Mesodermal cell (in vitro differentiated cells): ENCODE results near the gene FAM240A. TPM values are rescaled to one million over a fixed set of nuclear protein-coding genes. Genes with fewer than 3 reads are reported as not detected.

Experiments
- H3K27ac ChIP-seq: 2 replicates; pipeline ENCODE4 v1.7.0; 2013; ENCODE audit warnings: mild to moderate bottlenecking, low read depth, low read length, moderate library complexity; ENCODE audit not compliant: severe bottlenecking
- H3K36me3 ChIP-seq: 2 replicates; pipeline ENCODE4 v1.7.1; 2013; ENCODE audit warnings: mild to moderate bottlenecking, low read length, moderate library complexity; ENCODE audit not compliant: control insufficient read depth, insufficient read depth
- H3K4me1 ChIP-seq: one replicate; pipeline ENCODE4 v1.7.1; 2013; ENCODE audit warnings: mild to moderate bottlenecking, low read length; ENCODE audit not compliant: insufficient read depth, control insufficient read depth, poor library complexity, severe bottlenecking
- H3K4me3 ChIP-seq: 2 replicates; pipeline ENCODE4 v1.7.0; 2013; ENCODE audit warnings: low read length, control low read depth, mild to moderate bottlenecking; ENCODE audit not compliant: insufficient read depth, poor library complexity, severe bottlenecking; ENCODE audit errors: extremely low read depth
- H3K9me3 ChIP-seq: 2 replicates; pipeline ENCODE4 v1.7.1; 2013; ENCODE audit warnings: mild to moderate bottlenecking, low read length, moderate library complexity; ENCODE audit not compliant: control insufficient read depth
- WGBS, 2 experiments: methylation state at CpG; one replicate each; pipeline ENCODE4 v1.1.5; 2013; ENCODE audit warnings: missing lambda C conversion rate in 2 of 2; ENCODE audit not compliant: insufficient coverage in 2 of 2; 5-methylcytosine and 5-hydroxymethylcytosine counted together
- polyA plus RNA-seq, 2 experiments: library from polyadenylated mRNA; stranded (reverse); fragments of 50-300 nt; gene quantifications; one replicate each; pipeline ENCODE4 v1.2.3, GENCODE V29; 2013

The FAM240A gene
- polyA plus RNA-seq (2013, experiment 1 of 2) = not detected
- not detected for polyA plus RNA-seq (2013, experiment 2 of 2)

DNA sequence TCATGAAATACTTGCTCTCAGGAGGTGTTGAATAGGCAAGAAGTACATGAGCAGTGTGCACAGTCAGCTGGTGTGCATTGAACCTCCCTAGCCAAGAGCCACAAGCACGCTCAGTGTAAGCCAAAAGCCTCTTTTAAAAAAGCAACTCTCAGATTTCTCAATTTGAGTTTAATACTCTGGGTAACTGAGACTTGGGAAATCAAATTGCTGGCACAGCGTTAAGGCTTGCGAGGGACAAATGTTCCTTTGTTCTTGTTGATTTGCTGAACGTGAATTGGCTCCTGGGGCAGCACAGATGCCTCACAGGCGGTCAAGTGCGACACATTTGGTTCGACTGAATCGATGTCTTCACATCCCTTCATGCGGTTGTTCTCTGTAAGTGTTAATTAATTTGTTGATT lies at the start of gene FAM240A:
TSS of gene FAM240A (plus strand) at position 202 of the 400 bp plus-strand sequence. CDS start at position 361, 159 bp downstream.
- H3K27ac ChIP-seq = no peak within 1 kb of the TSS
- H3K4me3 ChIP-seq = no peak within 1 kb of the TSS
- WGBS, 2 experiments = 68 to 81% methylated on average over 7 to 8 of the region's 9 CpGs
- no peaks in the 10 kb centered on the region for H3K9me3 ChIP-seq
- H3K4me1 ChIP-seq = no peaks in the 10 kb centered on the region
- H3K36me3 ChIP-seq = no peaks in the 10 kb centered on the region

DNA sequence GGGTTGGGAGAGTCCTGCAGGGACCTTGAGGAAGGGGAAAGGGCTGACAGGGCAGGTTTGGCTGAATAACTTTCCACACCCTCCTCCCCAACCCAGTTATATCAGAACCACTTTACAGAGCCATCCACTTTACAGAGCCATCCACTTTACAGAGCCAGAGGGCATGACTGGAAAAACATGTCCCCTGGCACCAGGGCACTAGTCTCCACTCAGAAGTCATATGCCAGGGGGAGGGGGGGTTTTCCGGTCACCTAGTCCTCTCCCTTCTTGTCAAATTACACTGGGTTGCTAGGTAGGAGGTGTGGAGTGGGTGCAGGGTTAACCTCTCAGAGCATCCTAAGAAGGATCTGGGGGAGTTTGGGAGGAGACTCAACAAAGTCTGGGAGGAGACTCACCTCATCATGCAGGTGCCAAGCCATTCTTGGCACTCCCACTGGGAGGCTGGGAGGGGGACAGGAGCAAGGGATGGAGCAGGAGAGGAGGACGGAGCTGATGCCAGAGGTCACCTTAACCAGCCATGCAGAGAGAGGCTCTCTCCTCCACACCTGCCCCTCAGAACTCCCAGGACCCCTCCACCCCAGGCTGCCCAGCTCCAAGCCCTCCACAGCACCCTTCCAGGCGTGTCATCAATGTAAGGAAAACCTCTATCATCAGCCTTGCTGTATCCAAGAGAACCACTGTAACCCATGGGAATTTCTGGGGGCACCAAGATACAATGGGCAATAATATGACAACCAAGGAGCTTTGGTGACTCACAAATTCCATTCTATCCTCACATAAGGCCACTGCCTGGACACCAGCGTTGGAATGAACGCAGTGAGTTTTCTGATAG lies 47.9 kb upstream of the FAM240A start:
- H3K4me1 ChIP-seq = peaks cover 17% of the 10 kb centered on the region
- H3K4me3 ChIP-seq = no peak overlapping the region
- WGBS, 2 experiments = 92 to 100% methylated on average over 2 to 3 of the region's 5 CpGs
- no peak overlapping the region for H3K27ac ChIP-seq
- peaks cover 7% of the 10 kb centered on the region for H3K9me3 ChIP-seq
- no peaks in the 10 kb centered on the region for H3K36me3 ChIP-seq

DNA sequence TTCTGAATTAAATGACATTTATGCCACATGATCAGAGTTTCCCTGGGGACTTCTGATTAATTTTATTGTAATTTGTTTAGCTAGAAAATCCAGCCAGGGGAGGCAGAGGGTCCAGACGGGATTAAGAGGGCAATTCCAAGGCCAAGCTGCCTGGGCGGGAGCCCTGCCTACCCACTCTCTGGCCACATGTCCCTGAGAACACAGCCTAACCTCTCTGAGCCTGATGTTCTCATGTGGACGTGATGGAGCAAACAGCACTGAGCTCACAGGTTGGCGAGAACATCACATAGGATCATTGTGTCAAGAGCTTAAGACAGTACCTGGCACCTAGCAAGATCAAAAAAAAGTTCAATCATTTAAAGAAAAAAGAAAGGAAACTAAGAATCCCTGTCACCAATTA lies 47.2 kb upstream of the FAM240A start:
- H3K9me3 ChIP-seq = peaks cover 7% of the 10 kb centered on the region
- no peaks in the 10 kb centered on the region for H3K36me3 ChIP-seq
- WGBS, 2 experiments = 79 to 85% methylated on average over 2 to 3 of the region's 4 CpGs
- H3K4me3 ChIP-seq = no peak overlapping the region
- H3K27ac ChIP-seq = peak overlapping the region; percentile 71
- peaks cover 17% of the 10 kb centered on the region for H3K4me1 ChIP-seq

DNA sequence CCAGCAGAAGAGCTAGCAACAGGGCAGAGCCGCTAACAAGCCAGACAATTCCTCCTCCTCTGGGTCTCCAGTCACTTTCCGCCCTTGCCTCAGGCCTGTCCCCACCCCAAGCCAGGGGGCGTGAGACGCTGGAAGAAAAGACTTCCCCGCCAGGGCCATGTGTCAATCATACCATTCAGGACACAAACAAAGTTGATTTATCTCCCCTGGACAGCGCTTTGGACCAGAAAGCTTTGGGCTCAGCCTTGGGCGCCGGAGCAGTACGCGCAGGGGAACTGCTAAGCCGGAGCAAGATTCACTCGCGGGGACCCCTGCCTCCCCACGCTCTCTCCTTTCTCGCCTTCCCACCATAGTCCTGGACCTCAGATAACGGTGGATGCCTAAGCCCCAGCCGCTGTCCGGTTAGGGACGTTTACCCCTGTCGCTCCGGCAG lies 46.7 kb upstream of the FAM240A start:
- 6 to 7% methylated on average over 19 to 21 of the region's 21 CpGs for WGBS, 2 experiments
- H3K4me3 ChIP-seq = peak overlapping the region; percentile 44
- H3K27ac ChIP-seq = peak overlapping the region; percentile 71
- H3K9me3 ChIP-seq = peaks cover 7% of the 10 kb centered on the region
- H3K36me3 ChIP-seq = no peaks in the 10 kb centered on the region
- H3K4me1 ChIP-seq = peaks cover 17% of the 10 kb centered on the region

DNA sequence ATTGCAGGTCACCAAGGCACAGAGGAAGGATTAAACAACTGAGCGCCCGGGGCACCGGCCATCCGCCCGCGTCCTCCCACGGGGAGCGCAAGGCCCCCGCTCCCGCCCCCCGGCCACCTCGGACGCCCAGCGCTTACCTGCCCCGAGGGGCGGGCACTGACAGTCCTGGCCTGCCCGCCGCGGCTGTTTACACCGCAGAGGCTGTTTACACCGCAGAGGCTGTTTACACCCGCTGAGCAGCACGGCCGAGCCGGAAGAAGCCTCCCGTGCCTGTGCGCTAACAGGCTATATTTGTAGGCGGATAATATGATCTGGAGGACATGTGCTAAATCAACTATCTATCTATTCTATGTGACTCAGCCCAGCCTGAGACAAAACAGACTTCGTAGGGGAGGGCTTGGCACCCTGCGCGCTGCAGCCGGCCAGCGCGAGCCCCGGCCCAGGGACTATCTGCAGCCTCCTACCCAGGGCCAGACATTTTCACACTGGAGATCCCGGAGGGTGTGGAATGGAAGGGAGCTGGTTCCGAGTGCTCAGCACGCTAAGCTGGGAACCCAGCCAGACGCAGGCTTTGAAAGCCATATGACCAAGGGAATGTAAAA lies 46.2 kb upstream of the FAM240A start, which contains the start of gene LRRC2:
TSS of gene LRRC2 (minus strand) at position 263 of the 602 bp plus-strand sequence. CDS start 14,711 bp downstream, outside the sequence.
- Histone ChIP-seq H3K4me3 (peak within 1 kb of the TSS; percentile 44), H3K36me3 (no peaks in the 10 kb centered on the region), H3K4me1 (peaks cover 17% of the 10 kb centered on the region), H3K27ac (peak within 1 kb of the TSS; percentile 71), H3K9me3 (peaks cover 7% of the 10 kb centered on the region)
- 2 to 4% methylated on average over 20 to 30 of the region's 39 CpGs for WGBS, 2 experiments

DNA sequence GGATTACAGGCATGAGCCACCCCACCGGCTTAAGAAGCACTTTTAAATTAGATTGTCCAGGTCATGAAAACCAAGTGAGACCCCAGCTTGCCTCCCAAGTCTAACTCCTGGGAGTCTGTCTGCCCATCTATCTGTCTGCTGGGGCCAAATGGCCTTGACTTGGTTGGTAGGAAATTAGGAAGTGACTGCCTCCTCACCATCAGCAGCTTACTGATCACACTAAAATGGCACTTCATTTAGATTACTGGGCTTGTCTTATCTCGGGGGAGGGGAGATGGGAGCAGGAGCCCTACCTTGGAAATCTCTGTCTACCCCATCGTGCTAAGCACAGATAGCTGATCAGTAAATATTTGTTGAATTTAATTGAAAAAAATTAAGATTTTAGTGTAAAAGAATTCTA lies 40.6 kb upstream of the FAM240A start:
- 92 to 100% methylated on average over 1 to 2 of the region's 3 CpGs for WGBS, 2 experiments
- no peaks in the 10 kb centered on the region for H3K36me3 ChIP-seq
- peaks cover 13% of the 10 kb centered on the region for H3K4me1 ChIP-seq
- no peaks in the 10 kb centered on the region for H3K9me3 ChIP-seq
- no peak overlapping the region for H3K27ac ChIP-seq
- no peak overlapping the region for H3K4me3 ChIP-seq

DNA sequence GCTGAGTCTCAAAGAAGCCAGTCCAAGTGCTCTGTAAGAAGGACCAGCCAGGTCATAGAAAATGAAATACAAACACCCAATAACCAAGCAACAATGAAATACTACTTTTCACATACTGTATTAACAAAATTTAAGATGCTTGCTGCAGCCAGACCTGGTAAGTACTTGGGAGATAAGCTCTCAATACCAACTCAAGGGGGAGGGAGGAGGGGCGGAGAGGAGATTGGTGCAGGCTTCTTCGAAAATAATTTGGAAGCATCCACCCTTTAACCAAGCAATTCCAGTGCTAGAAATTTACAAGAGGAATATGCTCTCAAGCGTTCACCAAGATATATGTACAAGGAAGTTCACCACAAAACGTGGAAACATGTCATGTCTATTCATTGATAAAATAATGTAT lies 38.6 kb upstream of the FAM240A start:
- Histone ChIP-seq H3K4me1 (peaks cover 12% of the 10 kb centered on the region), H3K27ac (no peak overlapping the region), H3K36me3 (no peaks in the 10 kb centered on the region), H3K9me3 (no peaks in the 10 kb centered on the region), H3K4me3 (no peak overlapping the region)
- no CpG with 5 or more reads among the region's 4 CpGs for WGBS, 2 experiments

DNA sequence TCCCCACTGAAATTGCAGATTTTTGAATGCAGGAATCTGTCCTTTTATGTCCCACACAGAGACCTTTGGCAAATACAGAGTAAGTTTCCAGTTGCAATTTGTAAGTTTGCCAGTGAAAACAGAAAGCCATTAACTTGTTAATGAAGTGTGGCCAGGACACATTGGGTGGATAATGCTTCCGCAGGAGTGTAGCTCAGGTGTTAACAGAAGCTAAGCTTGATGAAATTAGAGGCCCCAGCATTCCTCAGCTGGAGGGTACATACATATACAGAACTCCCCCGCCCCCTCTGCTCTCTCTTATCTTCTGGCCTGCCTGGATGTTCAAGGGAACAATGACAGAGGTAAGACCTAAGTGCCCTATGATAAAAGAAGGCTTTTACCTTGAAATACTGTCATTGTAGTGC lies 38.1 kb upstream of the FAM240A start:
- no peak overlapping the region for H3K27ac ChIP-seq
- no CpG with 5 or more reads among the region's 2 CpGs for WGBS, 2 experiments
- no peak overlapping the region for H3K4me3 ChIP-seq
- H3K4me1 ChIP-seq = peaks cover 12% of the 10 kb centered on the region
- no peaks in the 10 kb centered on the region for H3K9me3 ChIP-seq
- H3K36me3 ChIP-seq = no peaks in the 10 kb centered on the region

DNA sequence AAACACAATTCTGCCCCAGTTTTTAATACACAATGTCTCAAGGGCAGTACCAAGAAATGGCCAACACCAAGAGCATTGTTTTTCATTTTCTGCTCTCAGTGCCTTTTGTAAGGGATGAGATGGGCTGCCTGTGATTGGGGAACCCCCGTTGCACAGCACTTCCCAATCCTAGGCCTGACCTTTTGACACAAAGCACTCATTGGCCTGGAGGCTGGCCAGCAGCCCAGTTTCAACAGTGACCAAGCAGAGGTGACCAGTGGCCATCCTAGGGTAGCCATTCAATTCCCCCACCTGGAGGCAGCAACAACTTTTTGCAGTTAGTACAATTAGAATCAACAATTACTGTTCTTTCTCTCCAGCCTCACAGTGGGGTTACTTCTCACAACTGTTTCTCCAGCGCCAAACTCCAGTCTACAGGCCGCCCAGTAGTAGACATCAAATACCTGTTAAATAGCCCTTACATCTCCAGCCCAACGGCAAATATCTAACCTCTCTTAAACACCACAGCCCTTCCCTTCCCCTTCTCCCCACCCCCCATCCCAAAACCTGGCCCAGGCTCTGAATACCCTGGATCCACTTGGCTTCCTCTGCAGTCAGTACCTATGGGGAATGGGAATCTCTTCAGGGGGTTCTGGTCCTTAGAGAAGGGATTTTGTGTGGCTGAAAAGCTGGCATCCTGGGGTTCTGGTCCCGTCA lies 37.3 kb upstream of the FAM240A start:
- Histone ChIP-seq H3K36me3 (no peaks in the 10 kb centered on the region), H3K4me3 (no peak overlapping the region), H3K27ac (peak overlapping the region; percentile 46), H3K9me3 (no peaks in the 10 kb centered on the region), H3K4me1 (peaks cover 12% of the 10 kb centered on the region)
- 22 to 32% methylated on average over 4 to 5 of the region's 5 CpGs for WGBS, 2 experiments

DNA sequence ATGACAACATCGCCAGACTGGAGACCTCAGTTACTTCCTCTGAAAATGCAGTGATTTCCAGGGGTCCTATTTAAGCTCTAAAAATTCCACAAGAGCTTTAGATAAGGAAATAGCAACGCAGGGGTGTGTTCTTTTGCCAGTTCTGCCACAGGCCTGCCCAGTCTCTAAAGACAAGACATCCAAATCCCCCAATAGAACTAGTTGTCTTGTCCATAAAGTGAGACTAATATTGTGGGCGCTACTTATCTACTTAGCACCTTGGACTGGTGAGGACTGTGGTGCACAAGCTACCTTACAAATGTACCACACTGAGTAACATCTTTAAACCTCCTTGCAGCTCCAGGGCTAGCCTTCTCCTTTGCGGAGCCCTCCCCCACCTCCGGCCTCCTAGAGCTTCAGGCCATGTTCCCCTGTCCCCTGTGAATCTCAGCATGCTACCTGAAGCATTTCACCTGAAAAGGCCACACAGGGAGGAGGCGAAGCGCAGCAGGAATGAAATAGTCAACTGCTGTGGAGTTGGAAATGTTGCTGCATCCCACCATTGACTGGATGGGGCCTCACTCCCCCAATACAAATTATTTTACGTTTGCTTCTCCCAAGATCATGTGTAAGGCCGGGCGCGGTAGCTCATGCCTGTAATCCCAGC lies 36.6 kb upstream of the FAM240A start:
- H3K4me1 ChIP-seq = peaks cover 12% of the 10 kb centered on the region
- 42 to 60% methylated on average over 4 to 7 of the region's 11 CpGs for WGBS, 2 experiments

More for the DNA sequence above, 36.6 kb upstream of the FAM240A start:
- Histone ChIP-seq H3K9me3 (no peaks in the 10 kb centered on the region), H3K36me3 (no peaks in the 10 kb centered on the region), H3K4me3 (no peak overlapping the region), H3K27ac (peak overlapping the region; percentile 46)
